ENCODE data around the gene SLF1. TPM values are rescaled to one million over a fixed set of nuclear protein-coding genes. Genes with fewer than 3 reads are reported as not detected.
"Not testable (repeated sequence)": the region's sequence is repeated elsewhere in the genome, so short reads cannot be mapped to it uniquely, and the experiment has no call there.

SLF1 gene
- 32.1 and 48.1 TPM in 2 replicates for total RNA-seq (ENCODE audit: low replicate concordance)

GRCh38 chr5:94618493-94619328, at the start of gene SLF1, which contains the start of gene KIAA0825:
TSS of gene SLF1 (plus strand) at chr5:94618669. CDS start at chr5:94628811, 10,142 bp downstream.
TSS of gene KIAA0825 (minus strand) at chr5:94618604. CDS start at chr5:94537126, 81,478 bp downstream.
- peak; percentile 94 for DNase-seq (ENCODE audit: low spot score)
- H3K79me2 ChIP-seq (ENCODE audit: low read depth): peaks cover 80% of the 10 kb centered on the region
- peak within 1 kb of the TSS; percentile 85 for H3K27ac Mint-ChIP-seq

DNA sequence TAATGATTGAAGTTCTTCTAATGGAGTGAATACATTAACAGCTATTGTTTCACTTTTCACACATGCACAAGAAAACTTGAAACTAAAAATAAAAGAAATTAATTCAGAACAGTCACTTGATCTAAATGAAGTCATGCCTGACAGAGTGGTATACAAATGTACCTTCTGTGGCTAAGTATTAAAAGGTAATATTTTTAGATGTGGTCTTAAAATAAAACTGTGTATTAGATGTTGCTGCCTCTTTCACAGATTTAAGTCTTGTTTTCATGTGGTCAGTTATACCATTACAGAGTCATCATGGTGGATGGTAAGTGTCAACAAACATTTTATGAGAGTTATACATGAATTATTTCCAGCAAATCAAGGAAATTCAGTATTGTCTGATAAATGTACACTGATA, 47.1 kb upstream of the SLF1 start:
- Histone ChIP-seq H3K9ac (no peak overlapping the region), H3K4me1 (no peaks in the 10 kb centered on the region), H2AFZ (replicated peaks) (no peak overlapping the region), H3K27ac (no peak overlapping the region), H3K27me3 (no peaks in the 10 kb centered on the region), H3K9me3 (ENCODE audit: low read depth) (no peaks in the 10 kb centered on the region), H3K4me3 (no peak overlapping the region), H3F3A (ENCODE audit: low read depth) (no peaks in the 10 kb centered on the region), H3K79me2 (ENCODE audit: low read depth) (no peaks in the 10 kb centered on the region), H3K4me2 (no peak overlapping the region), H4K20me1 (ENCODE audit: low read depth) (no peaks in the 10 kb centered on the region), H3K36me3 (no peaks in the 10 kb centered on the region)
- no peak for DNase-seq (ENCODE audit: low spot score)
- Mint-ChIP-seq H3K9me3 (no peaks in the 10 kb centered on the region), H3K27ac (no peak overlapping the region), H3K36me3 (peaks cover 3% of the 10 kb centered on the region), H3K4me1 (no peaks in the 10 kb centered on the region), H3K4me3 (no peak overlapping the region), H3K27me3 (ENCODE audit: insufficient read depth, low read depth) (no peaks in the 10 kb centered on the region)
- TF ChIP-seq EZH2phosphoT487 (IDR thresholded peaks at IDR 0.05) (no peak), EZH2 (IDR thresholded peaks at IDR 0.05) (no peak)
- TF ChIP-seq, protein P1, sequence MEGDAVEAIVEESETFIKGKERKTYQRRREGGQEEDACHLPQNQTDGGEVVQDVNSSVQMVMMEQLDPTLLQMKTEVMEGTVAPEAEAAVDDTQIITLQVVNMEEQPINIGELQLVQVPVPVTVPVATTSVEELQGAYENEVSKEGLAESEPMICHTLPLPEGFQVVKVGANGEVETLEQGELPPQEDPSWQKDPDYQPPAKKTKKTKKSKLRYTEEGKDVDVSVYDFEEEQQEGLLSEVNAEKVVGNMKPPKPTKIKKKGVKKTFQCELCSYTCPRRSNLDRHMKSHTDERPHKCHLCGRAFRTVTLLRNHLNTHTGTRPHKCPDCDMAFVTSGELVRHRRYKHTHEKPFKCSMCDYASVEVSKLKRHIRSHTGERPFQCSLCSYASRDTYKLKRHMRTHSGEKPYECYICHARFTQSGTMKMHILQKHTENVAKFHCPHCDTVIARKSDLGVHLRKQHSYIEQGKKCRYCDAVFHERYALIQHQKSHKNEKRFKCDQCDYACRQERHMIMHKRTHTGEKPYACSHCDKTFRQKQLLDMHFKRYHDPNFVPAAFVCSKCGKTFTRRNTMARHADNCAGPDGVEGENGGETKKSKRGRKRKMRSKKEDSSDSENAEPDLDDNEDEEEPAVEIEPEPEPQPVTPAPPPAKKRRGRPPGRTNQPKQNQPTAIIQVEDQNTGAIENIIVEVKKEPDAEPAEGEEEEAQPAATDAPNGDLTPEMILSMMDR (IDR thresholded peaks at IDR 0.05): no peak

More at GRCh38 chr5:94618493-94619328, at the start of gene SLF1, which contains the start of gene KIAA0825:
- no peaks in the 10 kb centered on the region for H3K9me3 Mint-ChIP-seq
- H3K9me3 ChIP-seq (ENCODE audit: low read depth): no peaks in the 10 kb centered on the region
- peaks cover 23% of the 10 kb centered on the region for H3F3A ChIP-seq (ENCODE audit: low read depth)
- peak within 1 kb of the TSS; percentile 96 for H3K4me3 Mint-ChIP-seq
- H2AFZ ChIP-seq (replicated peaks): peak within 1 kb of the TSS; percentile 92
- peaks cover 35% of the 10 kb centered on the region for H3K4me1 Mint-ChIP-seq
- H3K36me3 Mint-ChIP-seq: no peaks in the 10 kb centered on the region
- peaks cover 26% of the 10 kb centered on the region for H3K4me1 ChIP-seq
- H3K27ac ChIP-seq: peak within 1 kb of the TSS; percentile 72
- no peaks in the 10 kb centered on the region for H3K36me3 ChIP-seq
- peaks cover 2% of the 10 kb centered on the region for H3K27me3 Mint-ChIP-seq (ENCODE audit: insufficient read depth, low read depth)
- peaks cover 12% of the 10 kb centered on the region for H4K20me1 ChIP-seq (ENCODE audit: low read depth)
- no peaks in the 10 kb centered on the region for H3K27me3 ChIP-seq
- peak; percentile 27 for TF ChIP-seq EZH2 (IDR thresholded peaks at IDR 0.05)
- TF ChIP-seq, protein P1 (IDR thresholded peaks at IDR 0.05): no peak
- H3K4me3 ChIP-seq: peak within 1 kb of the TSS; percentile 54
- H3K4me2 ChIP-seq: peak within 1 kb of the TSS; percentile 85
- H3K9ac ChIP-seq: peak within 1 kb of the TSS; percentile 70

DNA sequence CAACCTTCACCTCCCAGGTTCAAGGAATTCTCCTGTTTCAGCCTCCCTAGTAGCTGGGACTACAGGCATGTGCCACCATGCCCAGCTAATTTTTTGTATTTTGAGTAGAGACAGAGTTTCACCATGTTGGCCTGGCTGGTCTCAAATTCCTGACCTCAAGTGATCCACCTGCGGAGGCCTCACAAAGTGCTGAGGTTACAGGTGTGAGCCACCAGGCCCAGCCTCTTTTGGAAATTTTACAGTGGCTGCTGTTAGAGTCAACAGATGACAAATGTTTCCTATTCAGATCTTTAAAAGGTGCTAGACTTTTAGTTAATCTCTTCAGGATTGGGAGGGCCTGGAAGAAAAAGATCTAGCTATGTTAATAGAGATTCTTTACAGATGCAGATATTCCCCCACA, 45.1 kb upstream of the SLF1 start:
- H3K4me1 Mint-ChIP-seq; H3K27me3 ChIP-seq; H3K4me3 ChIP-seq; H4K20me1 ChIP-seq (ENCODE audit: low read depth); H3K36me3 Mint-ChIP-seq; H3K4me3 Mint-ChIP-seq; H3K9me3 Mint-ChIP-seq; H3F3A ChIP-seq (ENCODE audit: low read depth); H3K27ac Mint-ChIP-seq; H3K36me3 ChIP-seq; DNase-seq (ENCODE audit: low spot score); H3K9me3 ChIP-seq (ENCODE audit: low read depth); H3K27me3 Mint-ChIP-seq (ENCODE audit: insufficient read depth, low read depth); H2AFZ ChIP-seq (replicated peaks); H3K4me2 ChIP-seq; H3K9ac ChIP-seq; H3K79me2 ChIP-seq (ENCODE audit: low read depth); H3K4me1 ChIP-seq; H3K27ac ChIP-seq: not testable (repeated sequence)

GRCh38 chr5:94575196-94575595, 43.3 kb upstream of the SLF1 start:
- Histone ChIP-seq H3K4me2 (no peak overlapping the region), H3K9ac (no peak overlapping the region), H3K36me3 (no peaks in the 10 kb centered on the region), H3K27ac (no peak overlapping the region), H3K4me1 (no peaks in the 10 kb centered on the region), H3F3A (ENCODE audit: low read depth) (no peaks in the 10 kb centered on the region), H3K27me3 (no peaks in the 10 kb centered on the region), H4K20me1 (ENCODE audit: low read depth) (no peaks in the 10 kb centered on the region), H3K9me3 (ENCODE audit: low read depth) (no peaks in the 10 kb centered on the region), H3K4me3 (no peak overlapping the region), H3K79me2 (ENCODE audit: low read depth) (no peaks in the 10 kb centered on the region), H2AFZ (replicated peaks) (no peak overlapping the region)
- DNase-seq (ENCODE audit: low spot score): no peak
- H3K27ac Mint-ChIP-seq: peak overlapping the region; percentile 83
- TF ChIP-seq EZH2phosphoT487 (IDR thresholded peaks at IDR 0.05) (no peak), EZH2 (IDR thresholded peaks at IDR 0.05) (no peak)
- TF ChIP-seq, protein P1 (IDR thresholded peaks at IDR 0.05): no peak
- no peaks in the 10 kb centered on the region for H3K9me3 Mint-ChIP-seq
- no peak overlapping the region for H3K4me3 Mint-ChIP-seq
- no peaks in the 10 kb centered on the region for H3K4me1 Mint-ChIP-seq
- H3K27me3 Mint-ChIP-seq (ENCODE audit: insufficient read depth, low read depth): no peaks in the 10 kb centered on the region
- H3K36me3 Mint-ChIP-seq: peaks cover 3% of the 10 kb centered on the region
